GM12878 (cell line): ENCODE data around the gene TIMM50. TPM values are rescaled to one million over a fixed set of nuclear protein-coding genes. Genes with fewer than 3 reads are reported as not detected.

Experiments
- ATAC-seq: fragments of 200-7000 bp; cut with Tn5 transposase; 3 replicates; pipeline ENCODE4 v1.9.1; 2020; ENCODE audit warnings: mild to moderate bottlenecking, moderate library complexity
- Bru-seq: library from RNA; stranded (reverse); fragments of 400-500 nt; gene quantifications from one replicate; lab custom pipeline; 2021; lab: Mats Ljungman, UMichigan
- BruChase-seq, 2 experiments: library from RNA; stranded (reverse); fragments of 400-500 nt; gene quantifications; one replicate each; lab custom pipeline; 2021; lab: Mats Ljungman, UMichigan
- BruUV-seq: library from RNA; stranded (reverse); fragments of 400-500 nt; replicated peaks from 2 replicates; lab custom pipeline; 2021; lab: Mats Ljungman, UMichigan
- CTCF ChIA-PET: fragments of 300-600 bp; sonication (Branson Sonifier 250); formaldehyde crosslinking; extraction: SDS; loops from one replicate; lab custom pipeline; 2021; ENCODE audit warnings: inconsistent platforms; lab: Yijun Ruan, JAX
- POLR2A ChIA-PET: fragments of 350-600 bp; formaldehyde crosslinking; extraction: SDS; loops from one replicate; lab custom pipeline; 2021; ENCODE audit warnings: inconsistent platforms; lab: Charles Lee
- RAD21 ChIA-PET: fragments of 300-600 bp; sonication (Branson Sonifier 250); formaldehyde crosslinking; loops from one replicate; lab custom pipeline; 2023; ENCODE audit warnings: antibody characterized with exemption; ENCODE audit not compliant: unreplicated experiment; lab: Charles Lee
- SMC1A ChIA-PET: fragments of 300-600 bp; sonication (Branson Sonifier 250); formaldehyde crosslinking; loops from one replicate; lab custom pipeline; 2023; ENCODE audit not compliant: unreplicated experiment, uncharacterized antibody; lab: Charles Lee
- DNase-seq: peaks from one replicate; pipeline ENCODE4 v3.0.0-alpha.2; 2011; ENCODE audit warnings: low read depth, low spot score
- FAIRE-seq: peaks from 3 replicates; lab custom pipeline; 2011; peaks lifted over from hg19 to GRCh38; lab: Jason Lieb, UNC
- H2AFZ ChIP-seq: 2 replicates; pipeline ENCODE4 v1.6.0; 2011; ENCODE audit warnings: low read depth, low read length, control low read depth; ENCODE audit not compliant: control insufficient read depth
- H3K27ac ChIP-seq: 2 replicates; pipeline ENCODE4 v1.5.1; 2011; ENCODE audit warnings: control low read depth; ENCODE audit not compliant: control insufficient read depth, insufficient read depth
- H3K27me3 ChIP-seq, 2 experiments: replicated peaks in 1 of 2; 2 replicates each; pipeline versions ENCODE4 v1.6.0 to v1.6.1; 2011; ENCODE audit warnings: low read length in 1 of 2; ENCODE audit not compliant: control insufficient read depth in 2 of 2, insufficient read depth in 2 of 2
- H3K36me3 ChIP-seq, 2 experiments: 2 replicates each; pipeline ENCODE4 v1.5.1; 2011; ENCODE audit warnings: low read length in 1 of 2; ENCODE audit not compliant: control insufficient read depth in 2 of 2, insufficient read depth in 2 of 2
- H3K4me1 ChIP-seq: 2 replicates; pipeline ENCODE4 v1.6.1; 2011; ENCODE audit warnings: mild to moderate bottlenecking, low read length, moderate library complexity, mixed read lengths; ENCODE audit not compliant: control insufficient read depth, insufficient read depth
- H3K4me2 ChIP-seq: 2 replicates; pipeline ENCODE4 v1.6.0; 2011; ENCODE audit warnings: control low read depth; ENCODE audit not compliant: control insufficient read depth, insufficient read depth
- H3K4me3 ChIP-seq: fragments of 200-600 bp; sonication (generic); 2 replicates; pipeline ENCODE4 v1.5.1; 2016
- H3K79me2 ChIP-seq: 2 replicates; pipeline ENCODE4 v1.6.0; 2011; ENCODE audit warnings: low read length; ENCODE audit not compliant: control insufficient read depth, insufficient read depth
- H3K9ac ChIP-seq: 2 replicates; pipeline ENCODE4 v1.8.0; 2011; ENCODE audit warnings: low read length, control low read depth, mixed read lengths; ENCODE audit not compliant: control insufficient read depth, insufficient read depth
- H3K9me3 ChIP-seq: replicated peaks from 3 replicates; pipeline ENCODE4 v1.5.1; 2011; ENCODE audit warnings: mild to moderate bottlenecking, low read length; ENCODE audit not compliant: control insufficient read depth, insufficient read depth
- H4K20me1 ChIP-seq: 2 replicates; pipeline ENCODE4 v1.6.0; 2011; ENCODE audit not compliant: control insufficient read depth, insufficient read depth
- CHD1 ChIP-seq: IDR thresholded peaks from 2 replicates; pipeline ENCODE4 v1.6.1; 2012; ENCODE audit warnings: low read depth, low read length, improper control_type of control experiment
- EGR1 ChIP-seq, 2 experiments: IDR thresholded peaks; 1 replicate in 1 of 2; 2 replicates in 1 of 2; pipeline ENCODE4 v1.6.1; 2011 to 2012; ENCODE audit warnings: low read depth in 2 of 2, low read length in 2 of 2, borderline replicate concordance in 1 of 2, mild to moderate bottlenecking in 1 of 2, moderate library complexity in 1 of 2
- ETV6 ChIP-seq, 2 experiments: fragments of 450-650 bp in 1 of 2; IDR thresholded peaks in 1 of 2; conservative IDR thresholded peaks in 1 of 2; 2 replicates each; pipeline ENCODE4 v1.6.1; 2014; ENCODE audit warnings: antibody characterized with exemption in 1 of 2, borderline replicate concordance in 1 of 2, low read depth in 1 of 2, mild to moderate bottlenecking in 1 of 2, moderate library complexity in 1 of 2
- FOXM1 ChIP-seq: IDR thresholded peaks from 2 replicates; pipeline ENCODE4 v1.6.1; 2012; ENCODE audit warnings: low read depth, mild to moderate bottlenecking, inconsistent platforms, low read length, moderate library complexity
- NR2C1 ChIP-seq: fragments of 450-650 bp; IDR thresholded peaks from 2 replicates; pipeline ENCODE4 v1.6.1; 2017; ENCODE audit warnings: antibody characterized with exemption, mild to moderate bottlenecking, moderate library complexity
- NR2F1 ChIP-seq: fragments of 450-650 bp; conservative IDR thresholded peaks from 2 replicates; pipeline ENCODE4 v1.6.1; 2017; ENCODE audit warnings: mild to moderate bottlenecking
- PAX5 ChIP-seq: IDR thresholded peaks from 2 replicates; pipeline ENCODE4 v1.6.1; 2011; ENCODE audit warnings: low read depth, low read length, borderline replicate concordance
- RB1 ChIP-seq: fragments of 450-650 bp; formaldehyde crosslinking; IDR thresholded peaks from 2 replicates; pipeline ENCODE4 v1.6.1; 2017; ENCODE audit warnings: mild to moderate bottlenecking, borderline replicate concordance
- ZBED1 ChIP-seq: IDR thresholded peaks from 2 replicates; pipeline ENCODE4 v1.6.1; 2016; ENCODE audit warnings: borderline replicate concordance
- ZNF207 ChIP-seq: fragments of 450-650 bp; IDR thresholded peaks from 2 replicates; pipeline ENCODE4 v1.6.1; 2014; ENCODE audit warnings: antibody characterized with exemption, mild to moderate bottlenecking, borderline replicate concordance
- WGBS: methylation state at CpG from one replicate; pipeline ENCODE4 v1.1.6; 2016; ENCODE audit warnings: low lambda C conversion rate; ENCODE audit not compliant: insufficient replicate concordance, insufficient coverage; ENCODE audit errors: missing lambda C conversion rate; 5-methylcytosine and 5-hydroxymethylcytosine counted together
- in situ Hi-C: fragments of 300-500 bp; cut with MboI; formaldehyde crosslinking; loops from 9 replicates; pipeline ENCODE4 v1.14.3; 2018; ENCODE audit warnings: mixed read lengths
- intact Hi-C: fragments of 100-400 bp; cut with micrococcal nuclease; formaldehyde crosslinking; loops from one replicate; pipeline ENCODE4 v1.14.2; 2022; ENCODE audit not compliant: unreplicated experiment
- long read RNA-seq, 2 experiments: library from polyadenylated mRNA; unstranded; transcript quantifications; one replicate each; pipeline ENCODE4 v2.0.0, GENCODE V29; 2019 to 2020
- polyA minus RNA-seq, 3 experiments: library from RNA; depleted of rRNA, polyadenylated mRNA; stranded (reverse); fragments of >200 nt; gene quantifications; 2 replicates each; pipeline ENCODE4 v1.2.3, GENCODE V29; 2011
- polyA plus RNA-seq, 11 experiments: library from polyadenylated mRNA; depleted of rRNA in 4 of 11; unstranded in 6 of 11; stranded (reverse) in 5 of 11; fragments of >200 nt; fragmentation: Nextera tagmentation in 4 of 11; fragmentation: Illumina TruSeq in 1 of 11; extraction: Ambion mirVana in 4 of 11; extraction: Trizol in 1 of 11; gene quantifications; 1 replicate in 1 of 11; 2 replicates in 10 of 11; pipeline versions ENCODE4 v1.2.1 to v1.2.3, GENCODE V29; 2011 to 2016; ENCODE audit warnings: inconsistent platforms in 2 of 11, missing spikeins in 2 of 11, low read depth in 1 of 11
- total RNA-seq, 4 experiments: library from RNA; depleted of rRNA in 3 of 4; stranded (reverse); fragments of >200 nt in 3 of 4; fragmentation: Illumina TruSeq in 1 of 4; extraction: Trizol in 1 of 4; gene quantifications; 2 replicates each; pipeline versions ENCODE4 v1.2.1 to v1.2.3, GENCODE V29; 2013 to 2021
- TF ChIP-seq, protein P1 (sequence below): fragments of 450-650 bp; IDR thresholded peaks from 2 replicates; pipeline ENCODE4 v1.6.1; 2018; ENCODE audit warnings: mild to moderate bottlenecking, low read depth, moderate library complexity; ENCODE audit not compliant: partially characterized antibody
- TF ChIP-seq, protein P2 (sequence below): fragments of 450-650 bp; conservative IDR thresholded peaks from 2 replicates; pipeline ENCODE4 v1.6.1; 2017; ENCODE audit warnings: mild to moderate bottlenecking, moderate library complexity

TIMM50 gene
- total RNA-seq (2013; cell fraction: nucleolus; rRNA removed) = 49.3 and 62.8 TPM in 2 replicates
- 106 and 113 TPM in 2 replicates for total RNA-seq (2014; rRNA removed)
- total RNA-seq (2014; rRNA removed; fragmentation: Illumina TruSeq; extraction: Trizol) = 55.9 and 59.3 TPM in 2 replicates
- 92.0 and 95.5 TPM in 2 replicates for total RNA-seq (2021)
- 26.5 TPM for polyA plus RNA-seq (2011; ENCODE audit: low read depth)
- polyA plus RNA-seq (2011; rRNA removed) = 93.2 and 106 TPM in 2 replicates
- polyA plus RNA-seq (2011; cell fraction: cytosol; rRNA removed) = 119 and 144 TPM in 2 replicates
- polyA plus RNA-seq (2011; cell fraction: nucleus; rRNA removed) = 99.5 and 132 TPM in 2 replicates
- polyA plus RNA-seq (2012) = 46.8 and 66.1 TPM in 2 replicates
- polyA plus RNA-seq (2014; fragmentation: Illumina TruSeq; extraction: Trizol) = 43.7 and 68.4 TPM in 2 replicates
- polyA plus RNA-seq (2014; fragmentation: Nextera tagmentation; extraction: Ambion mirVana) = 10 to 100 TPM; 15.6 to 34.7 TPM
- 109 and 112 TPM in 2 replicates for polyA plus RNA-seq (2014; rRNA removed)
- polyA plus RNA-seq (2016; fragmentation: Nextera tagmentation; extraction: Ambion mirVana) = 100 to 1,000 TPM; 133 to 146 TPM
- 62.7 and 88.2 TPM in 2 replicates for polyA minus RNA-seq (2011; rRNA and poly(A)+ RNA removed)
- 31.9 and 36.6 TPM in 2 replicates for polyA minus RNA-seq (2011; cell fraction: cytosol; rRNA and poly(A)+ RNA removed)
- 22.1 and 40.0 TPM in 2 replicates for polyA minus RNA-seq (2011; cell fraction: nucleus; rRNA and poly(A)+ RNA removed)
- Bru-seq, nascent RNA = percentile 73 among the genes with signal in this experiment
- BruChase-seq, experiment 1, labeled RNA remaining after a 6-hour chase = percentile 79 among the genes with signal in this experiment
- percentile 74 among the genes with signal in this experiment for BruChase-seq, experiment 2, labeled RNA remaining after a 2-hour chase
- long read RNA-seq, experiment 1, transcript TIMM50-201 (11 exons, 1,612 nt) = major isoform, 107 of 123 reads
- long read RNA-seq, experiment 1, partial matches to known transcripts = 4 of 123 reads
- long read RNA-seq, experiment 1, other reads (novel, unspliced or antisense) = 11 of 123 reads
- long read RNA-seq, experiment 2, transcript TIMM50-201 (11 exons, 1,612 nt) = major isoform, 132 of 147 reads
- long read RNA-seq, experiment 2, partial matches to known transcripts = 2 of 147 reads
- long read RNA-seq, experiment 2, other reads (novel, unspliced or antisense) = 10 of 147 reads

DNA sequence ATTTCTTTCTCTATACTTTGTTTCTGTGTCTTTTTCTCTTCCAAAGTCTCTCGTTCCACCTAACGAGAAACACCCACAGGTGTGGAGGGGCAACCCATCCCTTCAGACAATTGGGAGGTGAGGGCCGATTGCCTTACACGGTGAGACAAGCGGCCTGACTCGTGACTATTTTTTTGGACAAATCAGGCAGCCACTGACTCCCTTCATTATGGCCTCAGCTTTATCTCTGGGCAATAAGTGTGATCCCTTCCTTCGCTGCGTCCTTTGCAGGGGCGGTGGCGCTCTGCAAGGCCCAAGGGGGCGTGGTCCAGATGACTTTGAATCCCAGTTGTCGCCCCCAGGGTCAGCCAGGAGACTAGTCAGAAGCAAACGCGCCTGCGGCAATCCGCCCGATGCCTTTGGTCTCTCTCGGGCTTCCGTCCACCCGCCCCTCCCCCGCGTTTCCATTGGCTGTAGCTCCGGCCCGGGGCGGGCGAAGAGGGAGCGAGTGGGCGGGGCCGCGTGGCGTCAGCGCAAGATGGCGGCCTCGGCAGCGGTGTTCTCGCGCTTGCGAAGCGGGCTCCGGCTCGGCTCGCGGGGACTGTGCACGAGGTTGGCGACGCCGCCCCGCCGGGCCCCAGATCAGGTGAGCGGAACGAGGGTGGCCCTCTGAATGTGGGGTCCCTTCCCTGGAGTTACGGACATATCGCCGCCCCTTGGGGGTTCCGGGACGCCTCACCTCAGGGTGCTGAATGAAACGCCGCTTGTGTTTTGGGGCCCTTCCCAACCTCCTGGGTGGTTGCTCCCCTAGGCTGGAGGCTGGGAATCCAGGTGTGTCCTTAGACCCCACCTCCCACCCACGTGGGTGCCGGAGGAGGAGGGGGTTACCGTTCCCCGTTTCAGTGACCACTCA, at the start of gene TIMM50:
TIMM50 (plus strand) TSS at position 502 of the 892 bp plus-strand sequence; CDS start at position 518, 16 bp downstream.
- FAIRE-seq (peak; percentile 83), DNase-seq (peak; percentile 69), ATAC-seq (peak; percentile 97)
- POLR2A ChIA-PET = interaction anchor here (0.6 to 1.0 kb wide), 5 partner anchors 35 to 52 kb away, joined by 3 to 6 read pairs (median 4); partner anchors contain the start of genes EID2B, RPS16 and SUPT5H
- in situ Hi-C loops (no loop called here), intact Hi-C loops (no loop called here)
- Histone ChIP-seq H3K27me3 (no peaks in the 10 kb centered on the region), H3K9me3 (no peaks in the 10 kb centered on the region), H3K4me3 (peak within 1 kb of the TSS; percentile 87), H3K4me1 (peaks cover 6% of the 10 kb centered on the region), H2AFZ (peak within 1 kb of the TSS; percentile 93), H3K79me2 (peaks cover 22% of the 10 kb centered on the region), H3K4me2 (peak within 1 kb of the TSS; percentile 99), H3K36me3 (peaks cover 9 to 12% of the 10 kb centered on the region in 2 experiments; a peak in 3 of 4 replicates), H4K20me1 (no peaks in the 10 kb centered on the region), H3K27ac (peak within 1 kb of the TSS; percentile 91), H3K9ac (peak within 1 kb of the TSS; percentile 96)
- RAD21 ChIA-PET = interaction anchor here (0.6 to 0.9 kb wide), 2 partner anchors 9 to 45 kb away, joined by 3 read pairs; partner anchors contain the start of gene RPS16
- CTCF ChIA-PET = interaction anchor here (0.6 kb wide), 1 partner anchor 40 kb away, joined by 3 read pairs; no protein-coding TSS in a partner anchor
- WGBS = 1% methylated on average over 59 of the region's 62 CpGs
- SMC1A ChIA-PET = interaction anchor here (0.6 to 0.9 kb wide), 2 partner anchors 17 to 153 kb away, joined by 3 to 5 read pairs; no protein-coding TSS in a partner anchor
- TSS peak; percentile 64 for BruUV-seq
- TF ChIP-seq NR2F1 (peak; percentile 82), ZNF207 (peak; percentile 60), RB1 (peak; percentile 73; the same call in 1 of the 2 replicates), NR2C1 (peak; percentile 68), ZBED1 (no peak), EGR1 (IDR thresholded peaks at IDR 0.05; ENCODE audit: borderline replicate concordance in 1 of 2, low read depth in 2 of 2, low read length in 2 of 2) (peak in 1 of 2 experiments; percentile 87; a peak in 2 of 3 replicates), ETV6 (conservative IDR thresholded peaks at IDR 0.05 in 1 of 2, IDR thresholded peaks at IDR 0.05 in 1 of 2; ENCODE audit: borderline replicate concordance in 1 of 2, low read depth in 1 of 2) (no peak), CHD1 (no peak), FOXM1 (no peak), PAX5 (peak; percentile 76; the same call in 1 of the 2 replicates)
- TF ChIP-seq, protein P1, sequence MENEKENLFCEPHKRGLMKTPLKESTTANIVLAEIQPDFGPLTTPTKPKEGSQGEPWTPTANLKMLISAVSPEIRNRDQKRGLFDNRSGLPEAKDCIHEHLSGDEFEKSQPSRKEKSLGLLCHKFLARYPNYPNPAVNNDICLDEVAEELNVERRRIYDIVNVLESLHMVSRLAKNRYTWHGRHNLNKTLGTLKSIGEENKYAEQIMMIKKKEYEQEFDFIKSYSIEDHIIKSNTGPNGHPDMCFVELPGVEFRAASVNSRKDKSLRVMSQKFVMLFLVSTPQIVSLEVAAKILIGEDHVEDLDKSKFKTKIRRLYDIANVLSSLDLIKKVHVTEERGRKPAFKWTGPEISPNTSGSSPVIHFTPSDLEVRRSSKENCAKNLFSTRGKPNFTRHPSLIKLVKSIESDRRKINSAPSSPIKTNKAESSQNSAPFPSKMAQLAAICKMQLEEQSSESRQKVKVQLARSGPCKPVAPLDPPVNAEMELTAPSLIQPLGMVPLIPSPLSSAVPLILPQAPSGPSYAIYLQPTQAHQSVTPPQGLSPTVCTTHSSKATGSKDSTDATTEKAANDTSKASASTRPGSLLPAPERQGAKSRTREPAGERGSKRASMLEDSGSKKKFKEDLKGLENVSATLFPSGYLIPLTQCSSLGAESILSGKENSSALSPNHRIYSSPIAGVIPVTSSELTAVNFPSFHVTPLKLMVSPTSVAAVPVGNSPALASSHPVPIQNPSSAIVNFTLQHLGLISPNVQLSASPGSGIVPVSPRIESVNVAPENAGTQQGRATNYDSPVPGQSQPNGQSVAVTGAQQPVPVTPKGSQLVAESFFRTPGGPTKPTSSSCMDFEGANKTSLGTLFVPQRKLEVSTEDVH = no peak
- TF ChIP-seq, protein P2, sequence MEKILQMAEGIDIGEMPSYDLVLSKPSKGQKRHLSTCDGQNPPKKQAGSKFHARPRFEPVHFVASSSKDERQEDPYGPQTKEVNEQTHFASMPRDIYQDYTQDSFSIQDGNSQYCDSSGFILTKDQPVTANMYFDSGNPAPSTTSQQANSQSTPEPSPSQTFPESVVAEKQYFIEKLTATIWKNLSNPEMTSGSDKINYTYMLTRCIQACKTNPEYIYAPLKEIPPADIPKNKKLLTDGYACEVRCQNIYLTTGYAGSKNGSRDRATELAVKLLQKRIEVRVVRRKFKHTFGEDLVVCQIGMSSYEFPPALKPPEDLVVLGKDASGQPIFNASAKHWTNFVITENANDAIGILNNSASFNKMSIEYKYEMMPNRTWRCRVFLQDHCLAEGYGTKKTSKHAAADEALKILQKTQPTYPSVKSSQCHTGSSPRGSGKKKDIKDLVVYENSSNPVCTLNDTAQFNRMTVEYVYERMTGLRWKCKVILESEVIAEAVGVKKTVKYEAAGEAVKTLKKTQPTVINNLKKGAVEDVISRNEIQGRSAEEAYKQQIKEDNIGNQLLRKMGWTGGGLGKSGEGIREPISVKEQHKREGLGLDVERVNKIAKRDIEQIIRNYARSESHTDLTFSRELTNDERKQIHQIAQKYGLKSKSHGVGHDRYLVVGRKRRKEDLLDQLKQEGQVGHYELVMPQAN = peak; percentile 89
